Activated naive CD8-positive, alpha-beta T cell treated with anti-CD3 and anti-CD28 coated beads, Interleukin-2, amount 50 U/mL, for 24 hours (primary cell): ENCODE results near the gene PRR14.

Source experiments
- ATAC-seq: fragments of 150-1000 bp; cut with Tn5 transposase; one replicate; pipeline ENCODE4 v1.10.0; 2021
- DNase-seq: peaks from one replicate; pipeline ENCODE4 v3.0.0; 2021
- H3K27ac Mint-ChIP-seq: one replicate; pipeline ENCODE4 v1.8.0; 2021; ENCODE audit warnings: mild to moderate bottlenecking, mixed read lengths
- H3K27me3 Mint-ChIP-seq: one replicate; pipeline ENCODE4 v1.8.0; 2021; ENCODE audit warnings: mixed read lengths
- H3K36me3 Mint-ChIP-seq: one replicate; pipeline ENCODE4 v1.8.0; 2021; ENCODE audit warnings: low read depth, mixed read lengths
- H3K4me1 Mint-ChIP-seq: one replicate; pipeline ENCODE4 v1.8.0; 2021; ENCODE audit warnings: mixed read lengths
- H3K4me3 Mint-ChIP-seq: one replicate; pipeline ENCODE4 v1.8.0; 2021; ENCODE audit warnings: mild to moderate bottlenecking, moderate library complexity, mixed read lengths
- H3K9me3 Mint-ChIP-seq: one replicate; pipeline ENCODE4 v1.8.0; 2021; ENCODE audit warnings: mixed read lengths

Gene PRR14

DNA sequence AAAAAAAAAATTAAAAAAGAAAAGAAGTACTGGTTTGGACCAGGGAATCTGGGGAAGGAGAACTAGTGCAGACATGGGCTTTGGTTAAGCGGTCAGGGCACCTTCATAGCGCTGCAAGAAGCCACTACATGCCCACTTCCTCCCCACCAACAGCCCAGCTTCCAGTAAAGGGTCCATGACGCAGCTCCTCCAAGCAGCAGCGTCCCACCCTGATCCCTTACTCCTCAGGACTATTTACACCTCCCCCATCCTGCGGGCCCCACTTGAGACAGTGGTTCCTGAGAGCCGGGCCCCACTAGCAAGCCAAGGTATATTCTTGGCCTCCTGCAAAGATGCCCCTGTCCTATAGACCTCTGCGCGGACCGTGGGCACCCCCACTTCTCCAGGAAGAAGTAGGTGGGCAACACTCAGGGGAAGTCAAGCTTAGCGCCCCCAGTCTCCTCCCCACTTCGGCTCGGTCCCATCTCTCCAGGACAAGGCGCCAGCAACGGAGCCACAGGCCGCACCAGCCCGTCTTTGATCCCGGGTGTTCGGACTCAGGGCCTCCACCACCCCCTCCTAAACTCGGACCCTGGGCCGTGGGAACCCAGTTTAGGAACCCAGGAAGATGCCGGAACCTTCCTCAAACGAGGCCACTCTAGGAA, 913 bp upstream of the PRR14 start:
- ATAC-seq (peak; percentile 0), DNase-seq (peak; percentile 49)
- peaks cover 24% of the 10 kb centered on the region for H3K4me1 Mint-ChIP-seq
- H3K4me3 Mint-ChIP-seq, result peak overlapping the region; percentile 98
- no peaks in the 10 kb centered on the region for H3K27me3 Mint-ChIP-seq
- H3K9me3 Mint-ChIP-seq, result no peaks in the 10 kb centered on the region
- H3K27ac Mint-ChIP-seq, result peak overlapping the region; percentile 98
- H3K36me3 Mint-ChIP-seq, result peaks cover 23% of the 10 kb centered on the region

GRCh38 chr16:30651124-30652004, 604 bp downstream of the PRR14 start:
- H3K36me3 Mint-ChIP-seq, result peaks cover 36% of the 10 kb centered on the region
- peaks cover 31% of the 10 kb centered on the region for H3K4me1 Mint-ChIP-seq
- H3K9me3 Mint-ChIP-seq, result no peaks in the 10 kb centered on the region
- no peaks in the 10 kb centered on the region for H3K27me3 Mint-ChIP-seq
- DNase-seq, result peak; percentile 83
- H3K27ac Mint-ChIP-seq, result peak overlapping the region; percentile 98
- peak overlapping the region; percentile 98 for H3K4me3 Mint-ChIP-seq
- peak; percentile 64 for ATAC-seq

DNA sequence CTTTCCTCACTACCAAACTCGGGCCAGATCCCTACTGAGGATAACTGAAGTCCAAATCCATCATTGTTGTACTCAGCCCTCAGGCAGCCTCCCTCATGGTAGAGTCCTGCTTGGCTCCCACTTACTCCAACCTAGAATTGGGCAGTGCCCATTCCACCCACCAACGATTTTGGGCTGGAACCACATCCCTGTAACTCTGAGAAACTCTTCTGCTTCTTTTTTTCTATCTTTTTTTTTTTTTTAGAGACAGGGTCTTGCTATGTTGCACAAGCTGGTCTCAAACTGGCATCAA, 1.2 kb downstream of the PRR14 start:
- H3K27ac Mint-ChIP-seq, result peak overlapping the region; percentile 84
- no peak for ATAC-seq

DNA sequence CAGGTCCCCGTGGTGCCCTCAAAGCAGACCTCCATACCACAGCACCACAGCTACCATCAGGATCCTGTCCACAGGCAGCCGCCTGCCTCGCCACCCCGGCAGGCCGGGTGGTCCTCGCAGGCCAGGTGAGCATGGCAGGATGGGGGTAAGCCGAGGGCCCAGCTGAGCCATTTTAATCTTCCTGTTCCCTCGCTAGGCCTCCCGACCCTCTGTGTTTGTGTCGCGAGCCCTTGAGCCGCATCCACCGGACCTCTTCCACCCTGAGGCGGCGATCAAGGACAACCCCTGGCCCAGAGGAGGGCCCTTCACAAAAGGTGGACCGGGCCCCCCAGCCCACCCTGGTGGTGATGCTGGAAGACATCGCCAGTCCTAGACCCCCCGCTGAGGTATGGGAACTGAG, 2.0 kb downstream of the PRR14 start:
- Mint-ChIP-seq H3K27ac (peak overlapping the region; percentile 84), H3K4me1 (peaks cover 44% of the 10 kb centered on the region), H3K4me3 (peak overlapping the region; percentile 98), H3K36me3 (peaks cover 45% of the 10 kb centered on the region), H3K27me3 (no peaks in the 10 kb centered on the region), H3K9me3 (no peaks in the 10 kb centered on the region)
- DNase-seq (no peak), ATAC-seq (no peak)

More for the DNA sequence above, 1.2 kb downstream of the PRR14 start:
- H3K4me3 Mint-ChIP-seq, result peak overlapping the region; percentile 98
- DNase-seq, result no peak
- no peaks in the 10 kb centered on the region for H3K27me3 Mint-ChIP-seq
- peaks cover 36% of the 10 kb centered on the region for H3K4me1 Mint-ChIP-seq
- H3K9me3 Mint-ChIP-seq, result no peaks in the 10 kb centered on the region
- H3K36me3 Mint-ChIP-seq, result peaks cover 38% of the 10 kb centered on the region

DNA sequence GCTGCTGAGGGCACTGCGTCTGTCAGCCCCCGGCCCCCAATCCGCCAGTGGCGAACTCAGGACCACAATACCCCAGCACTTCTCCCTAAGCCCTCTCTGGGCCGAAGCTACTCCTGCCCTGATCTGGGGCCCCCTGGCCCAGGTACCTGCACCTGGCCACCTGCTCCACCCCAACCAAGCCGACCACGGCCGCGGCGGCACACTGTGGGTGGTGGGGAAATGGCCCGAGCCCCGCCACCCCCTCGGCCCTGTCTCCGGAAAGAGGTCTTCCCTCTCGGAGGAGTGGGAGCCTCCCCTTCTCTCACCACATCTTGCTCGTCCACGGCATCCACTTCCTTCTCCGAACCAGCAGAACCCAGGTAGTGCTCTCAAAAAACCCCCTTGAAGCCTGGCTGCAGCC, 4.1 kb downstream of the PRR14 start:
- DNase-seq (no peak), ATAC-seq (no peak)
- H3K4me1 Mint-ChIP-seq, result peaks cover 45% of the 10 kb centered on the region
- no peaks in the 10 kb centered on the region for H3K9me3 Mint-ChIP-seq
- H3K27ac Mint-ChIP-seq, result no peak overlapping the region
- H3K36me3 Mint-ChIP-seq, result peaks cover 49% of the 10 kb centered on the region
- H3K4me3 Mint-ChIP-seq, result no peak overlapping the region
- no peaks in the 10 kb centered on the region for H3K27me3 Mint-ChIP-seq

DNA sequence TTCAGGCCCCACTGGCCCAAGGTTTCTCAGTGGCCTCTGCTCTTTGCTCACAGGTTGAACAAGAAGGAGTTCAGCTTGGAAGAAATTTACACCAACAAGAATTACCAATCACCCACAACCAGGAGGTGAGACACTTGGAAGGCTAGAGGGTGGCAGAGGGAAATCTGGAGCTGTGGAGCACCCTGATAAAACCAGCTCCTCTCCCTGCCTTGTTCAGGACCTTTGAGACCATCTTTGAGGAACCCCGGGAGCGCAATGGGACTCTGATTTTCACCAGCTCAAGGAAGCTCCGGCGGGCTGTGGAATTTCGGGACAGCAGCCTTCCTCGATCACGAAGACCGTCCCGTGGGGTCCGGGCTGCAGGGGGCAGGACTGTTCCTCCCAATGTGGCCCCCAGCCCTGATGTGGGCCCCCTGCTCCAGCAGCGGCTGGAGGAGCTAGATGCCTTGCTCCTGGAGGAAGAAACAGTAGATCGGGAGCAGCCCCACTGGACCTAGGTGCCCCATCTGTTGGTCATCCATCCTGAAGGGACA, 5.1 kb downstream of the PRR14 start:
- Mint-ChIP-seq H3K4me3 (peak overlapping the region; percentile 29), H3K27me3 (no peaks in the 10 kb centered on the region), H3K27ac (no peak overlapping the region), H3K36me3 (peaks cover 55% of the 10 kb centered on the region), H3K9me3 (no peaks in the 10 kb centered on the region), H3K4me1 (peaks cover 43% of the 10 kb centered on the region)
- DNase-seq (no peak), ATAC-seq (no peak)

DNA sequence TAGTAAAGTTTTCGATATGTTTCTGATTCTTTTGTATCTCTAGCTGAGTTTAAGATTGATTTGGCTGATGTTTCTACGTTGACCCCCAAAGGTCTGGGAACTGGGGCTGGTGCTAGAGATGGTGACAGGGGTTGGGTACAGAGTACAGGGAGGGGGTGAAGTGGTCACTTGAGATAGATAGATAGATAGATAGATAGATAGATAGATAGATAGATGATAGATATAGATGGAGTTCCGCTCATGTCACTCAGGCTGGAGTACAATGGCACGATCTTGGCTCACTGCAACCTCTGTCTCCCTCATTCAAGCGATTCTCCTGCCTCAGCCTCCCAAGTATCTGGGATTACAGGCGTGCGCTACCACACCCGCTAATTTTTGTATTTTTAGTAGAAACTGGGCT, 5.6 kb downstream of the PRR14 start:
- no peak for DNase-seq
- Mint-ChIP-seq H3K4me1 (peaks cover 46% of the 10 kb centered on the region), H3K36me3 (peaks cover 59% of the 10 kb centered on the region), H3K27ac (peak overlapping the region; percentile 68), H3K4me3 (peak overlapping the region; percentile 29), H3K9me3 (no peaks in the 10 kb centered on the region), H3K27me3 (no peaks in the 10 kb centered on the region)
- no peak for ATAC-seq

GRCh38 chr16:30656974-30657865, 6.5 kb downstream of the PRR14 start:
- DNase-seq (no peak), ATAC-seq (no peak)
- Mint-ChIP-seq H3K36me3 (peaks cover 62% of the 10 kb centered on the region), H3K4me3 (peak overlapping the region; percentile 83), H3K27me3 (no peaks in the 10 kb centered on the region), H3K27ac (peak overlapping the region; percentile 86), H3K4me1 (peaks cover 49% of the 10 kb centered on the region), H3K9me3 (no peaks in the 10 kb centered on the region)

DNA sequence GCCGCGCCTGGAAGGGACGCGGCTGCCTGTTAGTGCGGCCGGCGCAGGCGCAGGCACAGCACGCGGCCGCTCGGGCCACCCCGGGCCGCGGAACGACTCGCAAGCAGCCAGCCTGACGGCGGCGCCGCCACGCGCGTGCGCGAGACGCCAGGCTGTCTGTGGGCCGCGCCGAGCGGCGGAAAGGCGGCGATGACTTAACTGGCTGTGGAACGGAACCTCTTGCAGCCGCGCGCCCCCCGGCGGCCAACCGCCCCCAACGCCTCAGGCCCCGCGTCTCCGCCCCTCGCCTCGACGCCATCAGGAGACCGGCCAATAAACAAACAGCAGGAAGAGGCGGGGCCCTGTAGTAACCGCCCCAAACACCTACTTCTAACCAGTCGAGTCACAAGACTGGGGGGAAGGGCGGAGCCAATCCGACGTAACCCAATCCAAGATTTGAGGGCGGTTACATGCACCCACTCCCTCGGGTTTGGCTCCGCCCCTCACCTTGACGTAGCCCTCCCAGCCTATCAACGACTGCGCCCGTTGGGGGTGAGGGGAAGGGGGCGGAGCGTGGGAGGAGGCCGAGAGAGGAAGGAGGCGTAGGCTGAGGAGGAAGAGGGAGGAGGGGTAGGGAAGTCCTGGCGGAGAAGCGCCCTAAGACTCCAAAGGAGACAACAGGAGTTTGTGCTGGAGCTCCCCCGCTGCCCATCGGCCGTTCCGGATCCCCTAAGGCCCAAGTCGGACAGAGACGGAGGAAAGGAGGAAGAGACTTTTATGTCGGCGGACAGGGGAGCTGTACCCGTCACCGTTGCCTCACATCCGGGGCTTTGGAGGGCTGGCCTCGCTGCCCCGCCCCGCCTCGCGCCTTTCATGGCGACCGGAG, 7.3 kb downstream of the PRR14 start, which contains the start of gene FBRS:
TSS of gene FBRS (plus strand) at position 566 of the 865 bp plus-strand sequence. CDS start 1,088 bp downstream, outside the sequence.
- DNase-seq (peak; percentile 100), ATAC-seq (peak; percentile 73)
- peaks cover 49% of the 10 kb centered on the region for H3K4me1 Mint-ChIP-seq
- H3K9me3 Mint-ChIP-seq, result no peaks in the 10 kb centered on the region
- H3K27me3 Mint-ChIP-seq, result no peaks in the 10 kb centered on the region
- peak within 1 kb of the TSS; percentile 96 for H3K4me3 Mint-ChIP-seq
- peak within 1 kb of the TSS; percentile 100 for H3K27ac Mint-ChIP-seq
- H3K36me3 Mint-ChIP-seq, result peaks cover 59% of the 10 kb centered on the region

GRCh38 chr16:30658731-30659506, 8.2 kb downstream of the PRR14 start:
- ATAC-seq (peak; percentile 45), DNase-seq (no peak)
- Mint-ChIP-seq H3K27ac (peak overlapping the region; percentile 100), H3K4me3 (peak overlapping the region; percentile 96), H3K4me1 (peaks cover 55% of the 10 kb centered on the region), H3K27me3 (no peaks in the 10 kb centered on the region), H3K9me3 (no peaks in the 10 kb centered on the region), H3K36me3 (peaks cover 63% of the 10 kb centered on the region)

GRCh38 chr16:30659507-30660423, 9.0 kb downstream of the PRR14 start:
- ATAC-seq (no peak), DNase-seq (peak; percentile 60)
- H3K4me1 Mint-ChIP-seq, result peaks cover 55% of the 10 kb centered on the region
- peaks cover 56% of the 10 kb centered on the region for H3K36me3 Mint-ChIP-seq
- H3K27me3 Mint-ChIP-seq, result no peaks in the 10 kb centered on the region
- peak overlapping the region; percentile 88 for H3K4me3 Mint-ChIP-seq
- H3K27ac Mint-ChIP-seq, result peak overlapping the region; percentile 91
- no peaks in the 10 kb centered on the region for H3K9me3 Mint-ChIP-seq
